Measurements from ENCODE around the gene DTL. TPM values are rescaled to one million over a fixed set of nuclear protein-coding genes. Genes with fewer than 3 reads are reported as not detected.
A peak's percentile ranks its signal among the peaks of the same experiment; 100 is the strongest.

The DTL gene
- total RNA-seq, 3 donors from 2014 or later, result 1.4 to 12.0 (median 3.2) TPM

DNA sequence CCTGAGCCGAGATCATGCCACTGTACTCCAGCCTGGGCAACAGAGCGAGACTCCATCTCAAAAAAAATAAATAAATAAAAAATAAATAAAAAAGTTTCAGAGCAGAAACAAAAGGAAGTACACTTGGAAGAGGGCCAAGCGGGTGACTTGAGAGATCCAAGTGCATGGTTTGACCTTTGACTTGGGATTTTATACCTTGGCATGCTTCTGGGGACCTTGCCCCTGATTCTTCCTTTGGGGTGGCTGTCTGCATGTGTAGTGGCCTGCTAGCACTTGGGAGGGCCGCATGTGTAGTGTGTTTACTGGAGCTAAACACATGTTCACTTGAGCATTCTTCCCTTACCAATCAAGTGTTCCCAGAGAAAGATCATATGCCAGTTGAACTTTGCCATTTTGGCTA, 114.0 kb downstream of the DTL start:
- TF ChIP-seq, protein P1, sequence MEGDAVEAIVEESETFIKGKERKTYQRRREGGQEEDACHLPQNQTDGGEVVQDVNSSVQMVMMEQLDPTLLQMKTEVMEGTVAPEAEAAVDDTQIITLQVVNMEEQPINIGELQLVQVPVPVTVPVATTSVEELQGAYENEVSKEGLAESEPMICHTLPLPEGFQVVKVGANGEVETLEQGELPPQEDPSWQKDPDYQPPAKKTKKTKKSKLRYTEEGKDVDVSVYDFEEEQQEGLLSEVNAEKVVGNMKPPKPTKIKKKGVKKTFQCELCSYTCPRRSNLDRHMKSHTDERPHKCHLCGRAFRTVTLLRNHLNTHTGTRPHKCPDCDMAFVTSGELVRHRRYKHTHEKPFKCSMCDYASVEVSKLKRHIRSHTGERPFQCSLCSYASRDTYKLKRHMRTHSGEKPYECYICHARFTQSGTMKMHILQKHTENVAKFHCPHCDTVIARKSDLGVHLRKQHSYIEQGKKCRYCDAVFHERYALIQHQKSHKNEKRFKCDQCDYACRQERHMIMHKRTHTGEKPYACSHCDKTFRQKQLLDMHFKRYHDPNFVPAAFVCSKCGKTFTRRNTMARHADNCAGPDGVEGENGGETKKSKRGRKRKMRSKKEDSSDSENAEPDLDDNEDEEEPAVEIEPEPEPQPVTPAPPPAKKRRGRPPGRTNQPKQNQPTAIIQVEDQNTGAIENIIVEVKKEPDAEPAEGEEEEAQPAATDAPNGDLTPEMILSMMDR (IDR thresholded peaks at IDR 0.05), result no peak
- peak in 1 of 3 donors; percentile 60 for DNase-seq
- peak; percentile 55 for ATAC-seq

DNA sequence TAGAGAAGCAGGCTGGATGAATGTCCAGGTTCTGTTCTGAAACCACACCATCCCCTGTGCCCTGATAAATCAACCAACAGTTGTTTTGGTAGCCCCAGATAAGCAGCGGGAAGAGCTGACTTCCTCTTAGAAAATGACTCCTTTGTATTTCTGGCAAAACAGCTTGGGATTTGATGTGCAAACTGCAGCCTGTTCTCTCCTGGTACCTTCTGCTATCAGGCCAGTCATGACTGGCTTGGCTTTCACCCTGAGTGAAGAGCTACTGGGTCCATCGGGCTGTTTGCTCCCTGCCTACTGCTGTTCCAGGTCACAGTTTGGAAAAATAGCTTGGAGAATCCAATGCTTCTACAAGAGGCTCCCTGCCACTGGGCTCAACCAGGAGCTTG, 116.8 kb downstream of the DTL start:
- ATAC-seq, result no peak
- H3K9me3 ChIP-seq, result no peaks in the 10 kb centered on the region
- TF ChIP-seq, protein P1 (IDR thresholded peaks at IDR 0.05), result no peak
- H3K4me3 ChIP-seq, result no peak overlapping the region
- no peaks in the 10 kb centered on the region for H3K36me3 ChIP-seq (ENCODE audit: low read depth)
- intact Hi-C loops (cut with DNase I, micrococcal nuclease), result no loop called here
- peaks cover 12% of the 10 kb centered on the region for H3K4me1 ChIP-seq (ENCODE audit: low read depth)
- DNase-seq, result no peak

More for the DNA sequence above, 114.0 kb downstream of the DTL start:
- no peaks in the 10 kb centered on the region for H3K4me1 ChIP-seq (ENCODE audit: low read depth)
- H3K9me3 ChIP-seq, result no peaks in the 10 kb centered on the region
- no peaks in the 10 kb centered on the region for H3K36me3 ChIP-seq (ENCODE audit: low read depth)
- intact Hi-C loops (cut with DNase I, micrococcal nuclease), result no loop called here
- no peak overlapping the region for H3K4me3 ChIP-seq

DNA sequence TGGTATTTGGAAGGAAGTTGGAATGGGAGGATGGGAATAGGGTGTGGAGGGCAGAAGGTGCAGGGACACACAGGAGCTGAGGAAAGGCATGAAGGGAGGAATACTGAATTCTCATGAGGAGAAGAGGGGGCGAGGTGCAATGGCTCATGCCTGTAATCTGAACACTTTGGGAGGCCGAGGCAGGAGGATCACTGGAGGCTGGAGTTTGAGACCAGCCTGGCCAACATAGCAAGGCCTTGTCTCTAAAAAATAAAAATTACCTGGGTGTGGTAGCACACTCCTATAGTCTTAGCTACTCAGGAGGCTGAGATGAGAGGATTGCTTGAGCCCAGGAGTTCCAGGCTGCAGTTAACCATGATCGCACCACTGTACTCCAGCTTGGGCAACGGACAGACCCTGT, 117.3 kb downstream of the DTL start:
- Histone ChIP-seq H3K4me1 (ENCODE audit: low read depth) (peaks cover 12% of the 10 kb centered on the region), H3K4me3 (no peak overlapping the region), H3K9me3 (no peaks in the 10 kb centered on the region), H3K36me3 (ENCODE audit: low read depth) (no peaks in the 10 kb centered on the region)
- TF ChIP-seq, protein P1 (IDR thresholded peaks at IDR 0.05), result no peak
- ATAC-seq (no peak), DNase-seq (no peak)
- intact Hi-C loops (cut with DNase I, micrococcal nuclease), result no loop called here

DNA sequence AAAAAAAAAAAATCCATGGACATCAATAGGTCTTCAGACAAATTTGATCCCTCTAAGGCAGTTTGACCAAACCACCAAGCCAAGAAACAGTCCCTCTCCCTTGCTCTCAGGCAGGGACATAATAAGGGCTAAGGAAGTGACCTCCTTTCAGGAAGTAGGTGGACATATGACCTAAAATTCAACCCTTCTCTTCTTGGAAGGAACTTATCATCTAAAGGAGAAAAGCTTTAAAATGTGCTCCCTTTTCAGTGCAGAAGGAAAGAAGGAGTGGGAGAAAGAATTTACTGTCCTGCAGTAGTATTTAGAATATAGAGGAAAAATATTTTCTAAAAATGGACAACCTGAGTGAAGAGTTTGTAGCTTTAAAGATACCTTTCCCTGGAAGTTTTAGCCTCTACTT, 118.1 kb downstream of the DTL start:
- Histone ChIP-seq H3K4me3 (no peak overlapping the region), H3K36me3 (ENCODE audit: low read depth) (no peaks in the 10 kb centered on the region), H3K9me3 (no peaks in the 10 kb centered on the region), H3K4me1 (ENCODE audit: low read depth) (peaks cover 12% of the 10 kb centered on the region)
- ATAC-seq, result no peak
- TF ChIP-seq, protein P1 (IDR thresholded peaks at IDR 0.05), result no peak
- intact Hi-C loops (cut with DNase I, micrococcal nuclease), result no loop called here
- DNase-seq, result no peak

Small RNA genes within 50 kb of the gene (microRNA-seq; reads per million reads assigned to microRNA genes)
- gene MIR3122, result not detected

Other genes starting within 250 kb of the DTL start
- gene LPGAT1, start 205.0 kb upstream of the DTL start, total RNA-seq, result 10 to 100 TPM; 27.5 to 42.1 (median 34.2) TPM
- gene INTS7, start 191 bp upstream of the DTL start, total RNA-seq, result 10 to 100 TPM; 13.3 to 16.0 (median 13.3) TPM
- gene PPP2R5A, start 249.7 kb downstream of the DTL start, total RNA-seq, result 10 to 100 TPM; 56.5 to 63.9 (median 63.3) TPM

All from mucosa of descending colon (tissue), 3 donors.